Activated naive CD4-positive, alpha-beta T cell (primary cell): ENCODE results near the gene FBL.
"Not testable (repeated sequence)": the region's sequence is repeated elsewhere in the genome, so short reads cannot be mapped to it uniquely, and the experiment has no call there.

Source experiments
- DNase-seq, 4 experiments: peaks; one replicate each; lab custom pipeline; 2025; lab: John Stamatoyannopoulos, UW

FBL gene

DNA sequence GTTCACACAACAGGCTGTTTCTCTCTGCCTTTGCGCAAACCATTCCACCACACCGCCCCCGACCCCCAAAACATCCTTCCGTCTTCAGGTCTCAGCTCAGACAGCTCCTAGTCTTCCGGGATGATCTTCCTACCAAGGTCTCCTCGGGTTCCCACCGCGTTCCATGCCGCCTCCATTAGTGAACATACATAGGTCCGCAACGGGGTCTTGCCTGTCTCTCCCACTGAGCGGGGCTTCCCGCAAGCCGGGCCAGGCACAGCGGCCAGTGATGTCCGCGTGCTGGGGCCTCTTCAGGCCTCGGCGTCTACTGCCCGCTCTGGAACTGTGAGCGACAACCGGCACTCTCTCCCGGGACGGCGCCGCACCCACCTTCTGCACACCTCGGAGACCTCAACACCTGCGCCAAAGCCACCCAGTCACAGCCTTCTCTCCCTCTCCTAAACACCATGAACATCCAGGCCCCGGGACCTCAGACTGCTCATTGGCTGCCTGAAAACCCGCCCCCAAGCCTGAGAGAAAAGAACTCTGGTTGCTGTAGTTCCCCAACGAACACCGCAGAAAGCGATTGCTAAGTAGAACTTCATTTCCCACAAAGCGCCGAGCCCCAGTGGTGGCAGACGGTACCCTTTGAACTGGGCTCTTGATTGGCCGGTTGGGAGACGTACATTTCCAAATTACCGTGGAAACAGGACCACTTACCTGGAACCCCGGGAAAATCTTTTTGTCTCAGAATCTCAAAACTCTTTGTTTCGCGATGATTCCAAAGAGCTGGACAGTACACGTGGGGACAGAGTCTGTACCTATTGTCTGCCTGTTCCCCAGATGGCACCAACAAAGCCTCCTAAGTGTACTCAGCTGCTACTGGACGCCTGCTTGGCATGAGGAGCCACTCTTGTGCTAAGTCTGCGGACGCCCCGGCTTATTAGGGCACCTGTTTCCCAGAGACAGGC is 21.8 kb downstream of the FBL start:
- peak; percentile 49 to 76 (median 60) for DNase-seq

DNA sequence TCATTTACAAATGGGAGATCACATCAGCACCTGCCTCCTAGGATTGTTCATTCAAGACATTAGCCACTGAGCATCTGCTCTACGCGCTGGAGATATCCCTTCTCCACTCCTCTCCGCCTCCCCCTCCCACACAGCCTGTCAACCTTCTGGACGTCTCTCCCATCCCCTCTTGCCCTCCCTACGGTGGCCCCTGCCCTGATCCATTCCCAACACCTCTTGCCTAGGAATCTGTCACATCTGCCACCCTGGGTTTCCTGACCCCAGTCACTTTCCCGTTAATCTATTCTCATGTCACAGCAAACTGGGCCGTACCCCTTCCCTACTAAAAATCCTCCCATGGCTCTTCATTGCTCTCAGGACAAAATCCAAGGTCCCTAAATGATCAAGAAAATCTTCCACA is 22.5 kb downstream of the FBL start:
- DNase-seq = no peak

DNA sequence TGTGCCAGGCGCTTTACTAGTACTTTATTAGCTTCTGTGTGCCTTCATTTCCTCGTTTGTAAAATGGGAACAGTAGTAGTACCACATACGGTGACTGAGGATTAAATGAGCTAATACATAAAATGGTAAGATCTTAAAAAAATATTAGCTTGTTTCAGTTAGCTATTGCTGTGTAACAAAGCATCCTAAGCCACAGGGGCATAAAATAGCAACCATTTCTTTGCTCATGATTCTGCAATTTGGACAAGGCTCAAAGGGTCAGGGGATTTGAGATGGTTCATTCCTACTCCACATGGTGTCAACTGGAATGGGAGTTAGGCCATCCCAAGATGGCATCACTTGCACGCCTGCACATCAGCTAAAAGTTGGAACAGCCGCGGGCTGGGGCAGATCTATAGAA is 25.5 kb downstream of the FBL start:
- DNase-seq = no peak

DNA sequence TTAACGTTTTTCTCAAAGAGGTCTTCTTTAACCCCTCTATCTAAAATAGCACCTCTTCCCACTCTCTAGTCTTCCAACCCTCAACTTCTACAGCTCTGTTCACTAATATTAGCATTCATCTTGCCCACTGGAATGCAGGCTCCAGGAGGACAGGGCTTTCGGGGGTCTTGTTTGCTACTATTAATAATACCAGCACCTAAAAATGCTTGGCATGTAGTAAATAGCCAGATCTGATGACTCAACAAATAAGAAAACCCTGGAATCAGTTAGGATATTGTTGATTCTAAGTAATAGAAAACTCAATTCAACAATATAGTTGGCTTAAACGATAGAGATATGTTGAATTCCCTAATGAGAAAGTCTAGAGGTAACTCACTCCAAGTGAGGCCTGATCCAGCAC is 26.4 kb downstream of the FBL start:
- no peak for DNase-seq

DNA sequence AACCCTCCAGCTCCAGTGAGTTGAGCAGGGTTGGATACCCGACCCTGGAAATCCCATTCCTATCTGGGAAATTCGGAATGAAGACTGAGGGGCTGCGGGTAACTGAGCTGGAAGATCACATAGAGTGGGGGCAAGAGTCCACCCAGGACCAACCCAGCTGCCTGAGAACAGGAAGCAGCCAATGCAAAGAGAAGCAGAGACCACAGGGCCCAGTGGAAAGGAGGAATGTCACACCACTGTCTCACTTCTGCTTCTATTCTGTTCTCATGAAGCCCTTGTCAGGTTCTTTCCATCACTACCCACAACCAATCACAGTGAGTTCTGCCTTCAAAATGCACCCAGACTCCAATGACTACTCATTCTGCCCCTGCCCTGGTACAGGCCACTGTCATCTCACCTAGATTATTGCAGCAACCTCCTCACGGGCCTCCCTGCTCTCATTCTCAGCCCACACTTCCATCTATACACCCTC is 27.5 kb downstream of the FBL start:
- DNase-seq = no peak

DNA sequence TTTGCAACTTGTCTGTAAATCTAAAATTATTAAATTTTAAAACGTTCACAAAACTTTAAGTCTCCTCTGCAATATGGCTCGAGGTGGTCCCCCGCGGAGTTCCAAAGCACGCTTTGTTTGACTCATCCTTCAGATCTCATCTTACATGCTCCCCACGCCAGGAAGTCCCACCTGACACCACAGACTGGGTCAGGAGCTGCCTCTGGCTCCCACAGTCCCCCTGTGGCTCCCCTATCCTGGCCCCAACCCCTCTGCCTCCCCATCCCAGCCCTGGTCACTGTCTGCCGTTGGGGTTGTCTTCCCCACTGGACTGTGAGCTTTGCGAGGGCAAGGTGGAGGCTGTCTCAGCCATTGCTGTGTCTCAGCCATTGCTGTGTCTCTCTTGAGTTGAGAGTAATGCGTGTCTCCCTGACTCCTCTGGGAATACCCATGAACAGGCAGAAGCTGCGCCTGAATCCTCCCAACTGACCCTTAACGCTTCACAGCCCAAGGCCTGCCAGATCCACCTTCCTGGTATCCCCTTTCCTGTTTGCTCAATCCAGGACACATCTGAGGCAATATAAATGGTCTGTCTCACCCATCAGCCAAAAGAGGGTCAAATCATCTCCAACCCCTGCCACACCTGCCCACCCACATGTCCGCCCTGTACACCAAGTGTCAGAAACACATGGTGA is 28.2 kb downstream of the FBL start:
- no peak for DNase-seq

DNA sequence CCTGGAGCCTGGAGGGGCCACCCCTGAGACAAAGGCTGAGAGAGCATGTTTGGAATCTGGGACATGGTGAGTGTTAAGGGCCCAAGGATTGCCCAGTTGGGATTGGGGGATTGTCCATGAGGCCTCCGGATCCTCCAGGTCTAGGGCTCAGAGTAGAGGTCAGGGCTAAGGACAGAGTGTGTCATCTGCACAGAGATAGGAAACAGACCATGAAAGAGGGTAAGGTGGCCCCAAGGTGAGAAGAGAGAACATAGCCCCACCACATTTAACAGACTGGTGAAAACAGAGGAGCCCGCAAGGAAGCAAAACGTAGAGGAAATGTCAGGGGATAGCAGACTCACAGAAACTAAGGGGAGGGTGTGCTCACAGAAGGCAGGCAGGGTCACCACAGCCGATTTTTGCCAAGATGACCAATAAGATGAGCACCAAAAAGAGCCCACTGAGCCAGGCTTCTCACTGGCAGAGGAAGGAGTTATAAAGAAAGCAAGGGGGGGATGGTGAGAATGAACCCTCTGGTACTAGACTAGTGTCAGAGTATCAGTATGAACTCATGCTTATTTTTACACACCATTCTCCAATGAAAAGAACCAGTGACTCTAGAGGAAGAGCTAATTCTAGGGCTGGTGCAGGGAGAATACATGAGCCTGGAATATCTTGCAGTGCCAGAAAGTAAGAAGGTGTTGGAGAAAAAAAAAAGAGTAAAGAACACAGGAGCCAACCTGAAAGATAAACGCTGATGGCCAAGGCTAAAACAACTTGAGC is 29.7 kb downstream of the FBL start:
- no peak for DNase-seq

DNA sequence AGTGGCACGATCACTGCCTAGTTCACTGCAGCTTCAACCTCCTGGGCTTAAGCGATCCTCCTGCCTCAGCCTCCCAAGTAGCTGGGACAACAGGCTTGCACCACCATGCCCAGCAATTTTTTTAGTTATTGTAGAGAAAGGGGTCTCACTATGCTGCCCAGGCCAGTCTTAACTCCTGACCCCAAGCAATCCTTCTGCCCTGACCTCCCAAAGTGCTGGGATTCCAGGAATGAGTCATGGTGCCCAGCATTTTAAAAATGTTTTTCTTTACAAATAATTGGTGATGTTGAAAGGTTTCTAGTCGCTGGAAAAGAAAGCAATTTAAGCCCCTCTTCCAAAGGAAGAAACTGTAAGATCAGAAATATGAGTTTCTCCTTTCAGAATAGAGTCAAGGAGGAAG is 31.6 kb downstream of the FBL start:
- no peak for DNase-seq

DNA sequence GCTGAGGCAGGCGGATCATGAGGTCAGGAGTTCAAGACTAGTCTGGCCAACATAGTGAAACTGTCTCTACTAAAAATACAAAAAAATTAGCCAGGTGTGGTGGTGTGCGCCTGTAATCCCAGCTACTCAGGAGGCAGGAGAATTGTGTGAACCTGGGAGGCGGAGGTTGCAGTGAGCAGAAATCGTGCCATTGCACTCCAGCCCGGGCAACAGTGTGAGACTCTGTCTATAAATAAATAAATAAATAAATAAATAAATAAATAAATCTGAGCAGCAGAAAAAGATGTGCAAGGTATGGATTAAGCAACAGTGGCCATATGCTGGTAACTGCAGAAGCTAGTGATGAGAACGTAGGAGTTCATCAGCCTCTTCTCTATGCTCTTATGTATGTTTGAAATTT is 32.1 kb downstream of the FBL start:
- not testable (repeated sequence) for DNase-seq

DNA sequence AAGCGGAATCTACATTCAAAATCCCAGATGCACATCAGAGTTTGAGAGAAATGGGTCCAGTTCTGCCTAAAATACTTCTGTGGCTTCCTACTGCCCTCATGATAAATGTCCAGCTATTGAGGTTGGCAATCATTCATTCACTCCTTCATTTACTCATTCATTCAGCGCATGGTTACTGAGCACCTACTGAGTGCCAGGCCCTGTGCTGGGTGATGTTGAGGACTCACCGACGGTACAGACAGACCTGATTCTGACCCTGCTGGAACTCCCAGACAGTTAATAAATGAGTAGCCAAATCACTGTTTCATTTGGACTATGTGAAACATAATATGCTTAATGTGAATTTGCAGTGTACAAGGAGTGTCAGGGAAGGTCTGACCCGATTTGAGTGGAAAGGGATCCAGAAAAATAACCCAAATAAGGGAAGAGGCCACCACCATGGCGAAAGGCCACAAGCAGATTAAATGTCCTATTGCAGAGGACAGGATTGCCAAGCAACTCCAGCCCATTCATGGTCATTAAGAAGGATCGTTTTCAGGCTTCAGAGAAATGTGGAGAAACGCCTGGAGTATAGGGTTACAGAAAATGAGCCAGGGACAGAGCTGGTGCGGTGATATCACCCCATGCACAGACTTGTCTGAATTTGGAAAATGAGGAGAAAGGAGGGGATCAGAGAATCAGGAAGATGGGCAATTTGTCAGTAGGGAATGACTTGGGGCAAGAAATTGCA is 32.8 kb downstream of the FBL start:
- DNase-seq = no peak

DNA sequence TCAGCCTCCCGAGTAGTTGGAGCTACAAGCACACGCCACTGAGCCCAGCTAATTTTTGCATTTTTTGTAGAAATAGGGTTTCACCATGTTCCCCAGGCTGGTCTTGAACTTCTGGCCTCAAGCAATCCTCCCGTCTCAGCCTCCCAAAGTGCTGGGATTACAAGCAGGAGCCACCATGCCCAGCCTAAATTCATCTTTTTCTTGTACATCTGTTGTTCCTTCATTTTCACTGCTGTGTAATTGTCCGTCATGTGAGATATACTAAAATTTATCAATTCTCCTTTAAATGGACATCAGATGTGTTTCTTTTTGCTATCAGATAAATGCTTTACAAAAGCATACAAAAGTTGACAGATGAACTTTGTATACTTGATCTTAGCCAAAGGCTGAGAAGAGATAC is 35.1 kb downstream of the FBL start:
- no peak for DNase-seq

DNA sequence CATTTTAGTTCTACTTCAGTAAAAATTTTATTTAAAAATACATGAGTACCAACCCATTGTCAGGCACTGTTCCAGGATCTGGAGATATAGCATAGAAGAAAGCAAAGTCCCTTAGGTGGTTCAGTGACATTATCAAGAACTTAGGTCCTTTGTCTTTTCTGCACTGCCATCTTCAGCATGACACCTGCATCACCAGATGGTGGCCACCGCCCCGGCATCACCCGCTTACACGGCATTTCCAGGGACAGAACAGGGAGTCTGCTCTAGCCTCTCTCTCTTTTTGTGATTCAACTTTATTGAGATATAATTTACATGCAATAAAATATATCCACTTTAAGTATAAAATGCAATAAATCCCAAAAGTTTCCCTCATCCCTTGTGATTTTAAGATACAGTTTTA is 35.8 kb downstream of the FBL start:
- DNase-seq = no peak

DNA sequence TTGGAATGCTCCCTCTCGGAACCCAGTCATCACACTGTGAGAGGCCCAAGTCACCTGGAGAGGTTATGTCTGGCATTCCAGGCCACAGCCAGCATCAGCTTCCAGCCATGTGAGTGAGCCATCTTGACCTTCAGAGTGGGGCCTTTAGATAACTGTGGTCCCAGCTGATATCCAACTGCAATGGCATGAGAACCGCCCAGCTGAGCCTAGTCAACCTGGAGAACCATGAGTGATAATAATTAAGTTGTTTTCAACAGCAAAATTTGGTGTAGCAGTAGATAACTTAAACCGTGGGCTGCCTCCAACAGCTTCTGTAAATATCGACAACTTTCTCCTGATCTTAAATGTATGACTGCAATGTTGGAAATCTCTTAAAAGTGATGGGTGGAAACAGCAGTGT is 36.8 kb downstream of the FBL start:
- no peak for DNase-seq

DNA sequence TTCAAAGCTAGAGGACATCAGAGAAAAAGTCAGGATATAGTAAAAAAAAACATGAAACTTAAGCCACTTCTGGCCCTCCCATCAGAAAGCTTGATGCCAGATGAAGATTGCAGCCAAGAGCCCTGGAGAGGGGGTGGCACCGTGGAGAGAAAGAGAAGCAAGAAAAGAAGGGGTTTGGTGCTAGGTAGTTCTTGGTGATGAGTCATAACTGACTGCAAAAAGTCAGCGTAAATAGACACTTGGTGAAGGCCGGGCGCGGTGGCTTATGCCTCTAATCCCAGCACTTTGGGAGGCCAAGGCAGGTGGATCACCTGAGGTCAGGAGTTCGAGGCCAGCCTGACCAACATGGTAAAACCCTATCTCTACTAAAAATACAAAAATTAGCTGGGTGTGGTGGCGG is 37.5 kb downstream of the FBL start:
- DNase-seq = not testable (repeated sequence)

DNA sequence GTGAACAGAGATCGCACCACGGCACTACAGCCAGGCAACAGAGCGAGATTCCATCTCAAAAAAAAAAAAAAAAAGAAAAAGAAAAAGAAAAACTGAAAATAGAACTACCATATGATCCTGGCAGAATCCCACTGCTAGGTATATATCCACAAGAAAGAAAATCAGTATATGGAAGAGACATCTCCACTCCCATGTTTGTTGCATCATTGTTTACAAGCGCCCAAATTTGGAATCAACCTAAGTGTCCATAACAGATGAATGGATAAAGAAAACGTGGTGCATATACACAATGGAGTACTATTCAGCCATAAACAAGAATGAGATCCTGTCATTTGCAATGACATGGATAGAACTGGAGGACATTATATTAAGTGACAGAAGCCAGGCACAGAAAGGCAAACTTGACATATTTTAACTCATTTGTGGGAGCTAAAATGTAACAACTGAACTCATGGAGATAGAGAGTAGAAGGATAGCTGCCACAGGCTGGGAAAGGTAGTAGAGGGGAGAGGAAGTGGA is 38.3 kb downstream of the FBL start:
- no peak for DNase-seq

DNA sequence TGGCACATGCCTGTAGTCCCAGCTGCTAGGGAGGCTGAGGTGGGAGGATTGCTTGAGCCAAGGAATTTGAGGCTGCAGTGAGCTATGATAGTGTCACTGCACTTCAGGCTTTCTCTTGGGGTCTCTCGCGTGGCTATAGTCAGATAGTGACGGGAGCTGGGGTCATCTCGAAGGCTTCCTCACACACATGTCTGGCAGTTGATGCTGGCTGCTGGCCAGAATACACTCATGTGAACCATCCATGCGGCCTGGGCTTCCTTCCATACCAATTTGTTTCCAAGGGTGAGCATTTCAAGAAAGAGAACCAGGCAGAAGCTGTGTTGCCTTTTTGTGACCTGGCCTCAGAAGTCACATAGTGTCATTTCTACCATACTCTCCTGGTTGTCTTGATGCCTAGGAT is 41.1 kb downstream of the FBL start:
- no peak for DNase-seq

DNA sequence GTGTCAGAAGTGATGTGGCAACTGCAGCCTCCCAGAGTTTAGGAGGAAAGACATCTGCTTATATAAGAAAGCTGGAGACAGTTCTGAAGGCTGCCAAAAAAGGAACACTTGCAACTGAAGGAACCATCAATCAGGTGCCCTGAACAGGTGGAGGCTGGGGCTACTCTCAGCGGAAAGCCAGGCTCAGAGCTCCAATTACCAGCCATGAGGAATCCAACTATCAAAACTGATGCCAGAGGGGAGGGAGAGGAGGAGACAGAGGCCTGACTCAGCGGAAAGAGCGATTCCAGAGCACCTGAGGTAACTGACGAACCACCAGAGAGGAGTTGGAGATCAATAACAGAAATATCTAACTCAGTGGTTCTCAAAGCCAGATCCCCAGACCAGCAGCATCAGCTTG is 43.2 kb downstream of the FBL start:
- DNase-seq = no peak

DNA sequence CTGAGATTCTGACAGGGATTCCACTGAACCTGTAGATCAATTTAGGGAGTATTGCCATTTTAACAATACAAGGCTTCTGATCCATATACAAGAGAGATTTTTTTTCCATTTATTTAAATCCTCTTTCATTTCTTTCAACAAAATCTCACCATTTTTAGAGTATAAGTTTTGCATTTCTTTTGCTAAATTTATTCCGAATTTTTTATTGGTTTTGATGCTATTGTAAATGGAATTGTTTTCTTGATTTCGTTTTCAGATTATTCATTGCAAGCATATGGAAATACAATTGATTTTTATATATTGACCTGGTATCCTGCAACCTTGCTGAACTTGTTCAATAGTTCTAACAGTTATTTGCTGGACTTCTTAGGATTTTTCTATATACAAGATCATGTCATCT is 49.1 kb downstream of the FBL start:
- DNase-seq = no peak

DNA sequence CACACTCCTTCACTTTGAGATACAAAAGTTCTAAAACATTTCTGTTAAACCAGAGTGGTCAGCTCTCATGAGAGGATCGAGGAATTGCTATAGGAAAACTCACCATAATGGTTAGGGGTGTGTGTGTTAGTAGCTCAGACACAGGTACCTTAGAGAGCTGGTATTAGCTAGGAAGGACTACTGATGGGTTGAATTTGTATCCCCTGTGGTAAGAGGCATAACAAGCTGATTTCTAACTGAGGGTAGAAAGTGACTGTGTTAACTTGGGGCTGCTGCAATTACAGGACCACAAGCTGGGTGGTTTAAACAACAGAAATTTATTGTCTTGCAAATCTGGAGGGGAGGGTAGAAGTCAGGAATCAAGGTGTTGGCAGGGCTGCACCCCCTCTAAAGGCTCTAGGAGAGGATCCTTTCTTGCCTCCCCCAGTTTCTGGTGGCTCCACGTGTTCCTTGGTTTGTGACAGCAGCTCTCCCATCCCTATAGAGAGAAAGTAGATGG is 50.1 kb downstream of the FBL start:
- no peak for DNase-seq

DNA sequence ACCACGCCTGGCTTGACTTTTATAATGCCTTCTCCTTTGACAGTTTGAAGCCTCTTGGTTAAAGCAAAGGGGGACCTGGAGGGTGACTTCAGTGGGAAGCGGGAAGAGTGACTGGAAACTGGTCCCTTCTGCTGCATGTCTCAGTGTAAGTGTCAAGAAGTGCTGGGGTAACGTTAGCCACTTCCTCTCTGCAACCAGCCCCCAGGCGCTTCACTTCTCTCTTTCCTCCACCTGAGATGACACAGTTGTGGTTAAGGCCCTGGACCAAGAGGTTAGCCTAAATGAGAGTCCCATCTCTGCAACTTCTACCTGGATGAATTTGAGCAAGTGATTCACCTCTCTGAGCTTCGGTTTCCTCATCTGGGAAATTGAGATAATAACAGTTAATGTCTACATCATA is 51.2 kb downstream of the FBL start:
- DNase-seq = no peak

DNA sequence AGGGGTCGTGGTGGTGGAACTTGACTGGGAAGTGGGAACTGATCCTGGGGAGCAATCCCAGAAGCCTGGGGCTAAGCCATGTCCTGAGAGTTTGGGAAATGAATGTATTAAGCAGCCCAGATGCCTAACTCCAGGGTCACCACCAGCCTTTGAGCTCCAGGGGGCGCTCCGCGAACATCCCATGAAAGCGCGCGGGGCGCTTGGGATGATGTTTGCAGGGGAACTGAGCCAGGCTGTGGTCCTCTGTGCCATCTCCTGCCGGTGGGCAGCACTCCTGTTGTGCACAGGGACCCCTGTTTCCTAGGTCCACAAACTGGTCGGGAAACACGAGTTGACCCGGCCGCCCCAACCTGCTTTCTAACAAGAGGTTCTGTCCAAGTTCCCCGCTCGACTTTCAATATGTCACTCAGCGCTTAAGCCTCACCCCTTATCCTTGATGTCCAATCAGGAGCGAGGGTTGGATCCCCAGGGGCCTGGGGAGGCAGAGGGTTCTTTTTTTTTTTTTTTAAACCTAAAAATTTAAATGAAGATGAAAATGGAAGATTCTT is 53.1 kb downstream of the FBL start:
- DNase-seq = peak; percentile 41 to 66 (median 58)
